Right atrium auricular region (tissue), 2 donors: Measurements from ENCODE around the gene IRF3. TPM values are rescaled to one million over a fixed set of nuclear protein-coding genes. Genes with fewer than 3 reads are reported as not detected.
A peak's percentile ranks its signal among the peaks of the same experiment; 100 is the strongest.

Experiments used
- DNase-seq: peaks from one replicate; pipeline ENCODE4 v3.0.0-alpha.2; 2019; ENCODE audit warnings: low spot score
- H3K27ac ChIP-seq, 2 donors: fragments of 200-600 bp; sonication (generic); 1 replicate in 1 of 2; 2 replicates in 1 of 2; pipeline ENCODE4 v1.5.1; 2016 to 2019
- H3K27me3 ChIP-seq, 2 donors: fragments of 200-600 bp; sonication (generic); one replicate each; pipeline versions ENCODE4 v1.5.1 to v1.6.0; 2017 to 2019
- H3K36me3 ChIP-seq: fragments of 200-600 bp; sonication (generic); one replicate; pipeline ENCODE4 v1.5.1; 2016
- H3K4me1 ChIP-seq, 2 donors: fragments of 200-600 bp; sonication (generic); one replicate each; pipeline versions ENCODE4 v1.5.1 to v1.6.0; 2017 to 2019
- H3K4me3 ChIP-seq, 2 donors: fragments of 200-600 bp; sonication (generic); 1 replicate in 1 of 2; 2 replicates in 1 of 2; pipeline ENCODE4 v1.5.1; 2017 to 2019; ENCODE audit warnings: mild to moderate bottlenecking in 1 of 2, moderate library complexity in 1 of 2
- H3K9me3 ChIP-seq, 2 donors: fragments of 200-600 bp; sonication (generic); one replicate each; pipeline ENCODE4 v1.5.1; 2019
- CTCF ChIP-seq, 2 donors: fragments of 200-600 bp; sonication (generic); IDR thresholded peaks; one replicate each; pipeline ENCODE4 v1.5.1; 2019; ENCODE audit warnings: antibody characterized with exemption in 2 of 2
- total RNA-seq, 2 donors: library from RNA; depleted of rRNA; stranded (reverse); fragments of >200 nt; gene quantifications; one replicate each; pipeline ENCODE4 v1.1.0, GENCODE V29; 2016

IRF3 gene
- total RNA-seq, 2 donors from 2014 or later, result 33.2 to 34.0 TPM

- Histone ChIP-seq H3K9me3 (no peaks in the 10 kb centered on the region), H3K4me3 (no peak overlapping the region), H3K4me1 (peaks cover 0 to 53% of the 10 kb centered on the region in 2 donors), H3K36me3 (peaks cover 18% of the 10 kb centered on the region), H3K27me3 (no peaks in the 10 kb centered on the region), H3K27ac (no peak overlapping the region)
- TF ChIP-seq CTCF (IDR thresholded peaks at IDR 0.05), result no peak
- DNase-seq, result no peak
Observed at GRCh38 chr19:49643466-49643865, 22.2 kb downstream of the IRF3 start.

- Histone ChIP-seq H3K9me3 (no peaks in the 10 kb centered on the region), H3K4me1 (peaks cover 0 to 62% of the 10 kb centered on the region in 2 donors), H3K27ac (peak overlapping the region; percentile 92 to 99), H3K27me3 (no peaks in the 10 kb centered on the region), H3K36me3 (peaks cover 16% of the 10 kb centered on the region), H3K4me3 (peak overlapping the region; percentile 96 to 97)
- no peak for TF ChIP-seq CTCF (IDR thresholded peaks at IDR 0.05)
- DNase-seq, result no peak
Observed at GRCh38 chr19:49642492-49643035, 23.1 kb downstream of the IRF3 start.

- H3K27me3 ChIP-seq, result no peaks in the 10 kb centered on the region
- peak within 1 kb of the TSS; percentile 99 to 100 for H3K27ac ChIP-seq
- H3K4me1 ChIP-seq, result peaks cover 0 to 67% of the 10 kb centered on the region in 2 donors
- DNase-seq, result peak; percentile 100
- peak within 1 kb of the TSS; percentile 96 to 97 for H3K4me3 ChIP-seq
- TF ChIP-seq CTCF (IDR thresholded peaks at IDR 0.05), result no peak
- H3K9me3 ChIP-seq, result no peaks in the 10 kb centered on the region
- H3K36me3 ChIP-seq, result peaks cover 9% of the 10 kb centered on the region
Observed at GRCh38 chr19:49641688-49642491, 23.8 kb downstream of the IRF3 start, which contains the start of gene SCAF1. Gene SCAF1 (plus strand): TSS chr19:49642209. CDS start chr19:49645027, 2,818 bp downstream.

- Histone ChIP-seq H3K36me3 (peaks cover 11% of the 10 kb centered on the region), H3K9me3 (no peaks in the 10 kb centered on the region), H3K27me3 (no peaks in the 10 kb centered on the region), H3K4me3 (peak within 1 kb of the TSS; percentile 96 to 97), H3K4me1 (peaks cover 0 to 78% of the 10 kb centered on the region in 2 donors), H3K27ac (peak within 1 kb of the TSS; percentile 99 to 100)
- peak; percentile 100 for DNase-seq
- TF ChIP-seq CTCF (IDR thresholded peaks at IDR 0.05), result no peak
Observed at GRCh38 chr19:49640113-49640898, 25.4 kb downstream of the IRF3 start, which contains the start of gene RRAS. Gene RRAS (minus strand): TSS chr19:49640143. CDS start chr19:49640098, 45 bp downstream.

- no peak for DNase-seq
- peaks cover 0 to 75% of the 10 kb centered on the region in 2 donors for H3K4me1 ChIP-seq
- no peaks in the 10 kb centered on the region for H3K9me3 ChIP-seq
- H3K27me3 ChIP-seq, result no peaks in the 10 kb centered on the region
- H3K36me3 ChIP-seq, result peaks cover 11% of the 10 kb centered on the region
- H3K27ac ChIP-seq, result peak overlapping the region; percentile 99 to 100
- TF ChIP-seq CTCF (IDR thresholded peaks at IDR 0.05), result no peak
- peak overlapping the region; percentile 74 to 96 for H3K4me3 ChIP-seq
Observed at GRCh38 chr19:49639401-49640112, 26.1 kb downstream of the IRF3 start.
